Ishikawa (cell line): Measurements from ENCODE around the gene LAYN.

Experiments used
- CEBPB ChIP-seq: IDR thresholded peaks from 2 replicates; pipeline ENCODE4 v1.6.1; 2012
- CREB1 ChIP-seq: IDR thresholded peaks from 2 replicates; pipeline ENCODE4 v1.6.1; 2012; ENCODE audit warnings: low read depth
- EGR1 ChIP-seq: IDR thresholded peaks from 2 replicates; pipeline ENCODE4 v1.6.1; 2012
- EP300 ChIP-seq: IDR thresholded peaks from 2 replicates; pipeline ENCODE4 v1.6.1; 2012; ENCODE audit warnings: borderline replicate concordance
- FOXM1 ChIP-seq: IDR thresholded peaks from 2 replicates; pipeline ENCODE4 v1.6.1; 2012; ENCODE audit warnings: low read depth, borderline replicate concordance
- NFIC ChIP-seq: IDR thresholded peaks from 2 replicates; pipeline ENCODE4 v1.6.1; 2012
- RAD21 ChIP-seq: IDR thresholded peaks from 2 replicates; pipeline ENCODE4 v1.6.1; 2012; ENCODE audit warnings: low read depth
- TAF1 ChIP-seq: IDR thresholded peaks from 2 replicates; pipeline ENCODE4 v1.6.1; 2012; ENCODE audit warnings: low read depth, mild to moderate bottlenecking
- TCF12 ChIP-seq: IDR thresholded peaks from 2 replicates; pipeline ENCODE4 v1.6.1; 2012; ENCODE audit warnings: low read depth
- TEAD4 ChIP-seq: IDR thresholded peaks from 2 replicates; pipeline ENCODE4 v1.6.1; 2012
- YY1 ChIP-seq: IDR thresholded peaks from 2 replicates; pipeline ENCODE4 v1.6.1; 2012; ENCODE audit warnings: low read depth
- ZBTB7A ChIP-seq: IDR thresholded peaks from 2 replicates; pipeline ENCODE4 v1.6.1; 2012; ENCODE audit warnings: low read depth
- TF ChIP-seq, protein P1 (sequence below): IDR thresholded peaks from 2 replicates; pipeline ENCODE4 v1.6.1; 2012
- TF ChIP-seq, protein P2 (sequence below): IDR thresholded peaks from 2 replicates; pipeline ENCODE4 v1.6.1; 2012; ENCODE audit warnings: low read depth, mild to moderate bottlenecking
- TF ChIP-seq, protein P3 (sequence below): IDR thresholded peaks from 2 replicates; pipeline ENCODE4 v1.6.1; 2012

The LAYN gene

DNA sequence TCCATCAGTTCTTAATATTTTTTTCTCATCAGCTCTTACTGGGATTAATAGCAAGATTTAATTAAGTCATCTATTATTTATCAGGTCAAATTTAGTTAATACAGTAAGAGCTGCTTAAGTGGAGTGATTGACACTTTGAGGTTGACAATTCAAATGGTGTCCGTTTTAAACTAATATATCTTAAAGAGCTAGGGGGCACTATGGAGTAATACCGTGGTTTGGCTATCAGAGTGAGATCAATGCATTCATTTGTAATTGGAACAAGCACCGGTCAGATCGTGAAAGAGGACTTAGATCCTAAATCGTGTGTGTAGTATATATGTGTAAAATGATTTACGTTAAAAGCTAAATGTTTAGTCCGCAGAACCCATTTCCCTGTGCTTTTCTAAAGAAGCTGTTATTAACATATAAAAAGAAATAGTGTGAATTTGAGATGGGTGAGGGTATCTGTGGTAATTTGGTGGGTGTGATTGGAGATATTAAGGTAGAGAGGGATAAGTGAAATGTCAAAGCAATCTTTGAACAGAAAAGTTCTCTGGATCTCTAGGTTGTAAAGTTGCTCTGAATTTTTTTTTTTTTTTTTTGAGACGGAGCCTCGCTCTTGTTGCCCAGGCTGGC lies 64.0 kb downstream of the LAYN start:
- TF ChIP-seq RAD21, result peak; percentile 51
- TF ChIP-seq YY1, result no peak
- no peak for TF ChIP-seq CREB1
- TF ChIP-seq FOXM1, result no peak

DNA sequence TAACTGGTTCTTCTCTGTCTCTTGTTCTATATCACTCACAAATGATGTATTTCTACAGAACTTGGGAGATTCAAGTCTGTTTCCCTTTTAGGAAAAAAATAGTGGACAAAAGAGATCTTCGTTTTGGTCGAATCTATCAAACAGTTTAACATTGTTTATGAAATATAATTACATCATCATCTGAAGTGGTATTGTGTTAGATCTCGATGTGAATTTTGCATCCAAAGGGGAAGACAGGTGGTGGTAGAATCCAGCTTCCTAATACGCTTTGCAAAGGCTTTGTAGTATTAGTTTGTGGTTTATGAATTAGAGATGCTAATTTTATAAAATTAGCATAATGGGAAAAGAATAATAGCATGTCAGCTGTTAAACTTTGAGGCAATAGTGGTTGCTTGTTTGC lies 65.2 kb downstream of the LAYN start:
- TF ChIP-seq RAD21 (no peak), CEBPB (no peak), EP300 (no peak), EGR1 (no peak), TCF12 (no peak)

DNA sequence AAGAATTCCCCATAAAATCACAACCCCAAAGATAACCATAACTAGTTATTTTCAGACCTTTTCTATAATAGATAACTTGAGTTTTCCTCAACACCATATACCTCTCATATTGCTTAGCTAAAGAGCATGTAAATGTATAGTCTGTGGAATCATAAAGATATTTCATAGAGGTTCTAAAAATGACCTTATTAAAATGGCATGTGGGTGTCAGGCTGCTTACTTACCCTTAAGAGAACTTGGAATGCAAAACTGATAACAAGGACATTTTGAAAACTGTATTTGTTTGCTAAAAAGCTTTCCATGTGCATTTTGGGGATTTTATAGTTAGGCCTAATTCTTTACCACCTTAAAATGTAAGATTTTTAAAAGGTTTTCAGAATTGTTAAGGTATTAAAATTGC lies 66.5 kb downstream of the LAYN start:
- TF ChIP-seq EP300, result no peak
- TF ChIP-seq, protein P1, sequence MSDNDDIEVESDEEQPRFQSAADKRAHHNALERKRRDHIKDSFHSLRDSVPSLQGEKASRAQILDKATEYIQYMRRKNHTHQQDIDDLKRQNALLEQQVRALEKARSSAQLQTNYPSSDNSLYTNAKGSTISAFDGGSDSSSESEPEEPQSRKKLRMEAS, result no peak
- no peak for TF ChIP-seq EGR1
- no peak for TF ChIP-seq TCF12
- no peak for TF ChIP-seq RAD21
- no peak for TF ChIP-seq CEBPB
- TF ChIP-seq, protein P2, sequence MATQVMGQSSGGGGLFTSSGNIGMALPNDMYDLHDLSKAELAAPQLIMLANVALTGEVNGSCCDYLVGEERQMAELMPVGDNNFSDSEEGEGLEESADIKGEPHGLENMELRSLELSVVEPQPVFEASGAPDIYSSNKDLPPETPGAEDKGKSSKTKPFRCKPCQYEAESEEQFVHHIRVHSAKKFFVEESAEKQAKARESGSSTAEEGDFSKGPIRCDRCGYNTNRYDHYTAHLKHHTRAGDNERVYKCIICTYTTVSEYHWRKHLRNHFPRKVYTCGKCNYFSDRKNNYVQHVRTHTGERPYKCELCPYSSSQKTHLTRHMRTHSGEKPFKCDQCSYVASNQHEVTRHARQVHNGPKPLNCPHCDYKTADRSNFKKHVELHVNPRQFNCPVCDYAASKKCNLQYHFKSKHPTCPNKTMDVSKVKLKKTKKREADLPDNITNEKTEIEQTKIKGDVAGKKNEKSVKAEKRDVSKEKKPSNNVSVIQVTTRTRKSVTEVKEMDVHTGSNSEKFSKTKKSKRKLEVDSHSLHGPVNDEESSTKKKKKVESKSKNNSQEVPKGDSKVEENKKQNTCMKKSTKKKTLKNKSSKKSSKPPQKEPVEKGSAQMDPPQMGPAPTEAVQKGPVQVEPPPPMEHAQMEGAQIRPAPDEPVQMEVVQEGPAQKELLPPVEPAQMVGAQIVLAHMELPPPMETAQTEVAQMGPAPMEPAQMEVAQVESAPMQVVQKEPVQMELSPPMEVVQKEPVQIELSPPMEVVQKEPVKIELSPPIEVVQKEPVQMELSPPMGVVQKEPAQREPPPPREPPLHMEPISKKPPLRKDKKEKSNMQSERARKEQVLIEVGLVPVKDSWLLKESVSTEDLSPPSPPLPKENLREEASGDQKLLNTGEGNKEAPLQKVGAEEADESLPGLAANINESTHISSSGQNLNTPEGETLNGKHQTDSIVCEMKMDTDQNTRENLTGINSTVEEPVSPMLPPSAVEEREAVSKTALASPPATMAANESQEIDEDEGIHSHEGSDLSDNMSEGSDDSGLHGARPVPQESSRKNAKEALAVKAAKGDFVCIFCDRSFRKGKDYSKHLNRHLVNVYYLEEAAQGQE, result no peak
- TF ChIP-seq CREB1, result no peak
- TF ChIP-seq FOXM1, result no peak
- TF ChIP-seq NFIC, result no peak
- no peak for TF ChIP-seq TEAD4
- no peak for TF ChIP-seq YY1
- TF ChIP-seq, protein P3, sequence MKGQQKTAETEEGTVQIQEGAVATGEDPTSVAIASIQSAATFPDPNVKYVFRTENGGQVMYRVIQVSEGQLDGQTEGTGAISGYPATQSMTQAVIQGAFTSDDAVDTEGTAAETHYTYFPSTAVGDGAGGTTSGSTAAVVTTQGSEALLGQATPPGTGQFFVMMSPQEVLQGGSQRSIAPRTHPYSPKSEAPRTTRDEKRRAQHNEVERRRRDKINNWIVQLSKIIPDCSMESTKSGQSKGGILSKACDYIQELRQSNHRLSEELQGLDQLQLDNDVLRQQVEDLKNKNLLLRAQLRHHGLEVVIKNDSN, result no peak
- no peak for TF ChIP-seq ZBTB7A
- TF ChIP-seq TAF1, result no peak

DNA sequence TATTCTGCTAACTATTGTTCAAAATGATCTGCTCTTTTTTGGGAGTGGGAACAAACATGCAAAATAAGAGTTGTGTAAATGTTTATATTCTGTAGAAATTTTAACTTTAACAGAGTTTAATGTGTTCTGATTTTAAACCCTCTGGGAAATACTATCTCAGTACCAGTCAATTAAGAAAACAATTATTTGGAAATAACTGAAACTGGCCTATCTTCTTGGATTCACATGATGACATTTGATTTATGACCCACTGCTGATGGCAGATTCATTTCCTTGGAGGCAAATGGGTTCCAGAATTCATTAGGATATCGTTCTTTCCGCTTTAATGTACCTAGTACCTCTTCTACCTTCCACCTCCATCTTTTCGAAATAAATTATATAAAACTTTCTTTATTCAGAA lies 67.2 kb downstream of the LAYN start:
- TF ChIP-seq, protein P1, result no peak
- TF ChIP-seq TAF1 (no peak), ZBTB7A (no peak), CREB1 (no peak), FOXM1 (no peak), YY1 (no peak), CEBPB (no peak), RAD21 (no peak), TCF12 (no peak), EGR1 (no peak), TEAD4 (no peak)
- TF ChIP-seq, protein P2, result no peak
- TF ChIP-seq, protein P3, result no peak
